Stimulated activated CD4-positive, alpha-beta T cell treated with anti-CD3 and anti-CD28 coated beads, Interleukin-4, amount 100 ng/mL, for 4 hours (primary cell): ENCODE results near the gene C3orf70.

Experiments used
- DNase-seq, 2 experiments: peaks; one replicate each; pipeline ENCODE4 v3.0.0-alpha.2; 2020

The C3orf70 gene, protein sequence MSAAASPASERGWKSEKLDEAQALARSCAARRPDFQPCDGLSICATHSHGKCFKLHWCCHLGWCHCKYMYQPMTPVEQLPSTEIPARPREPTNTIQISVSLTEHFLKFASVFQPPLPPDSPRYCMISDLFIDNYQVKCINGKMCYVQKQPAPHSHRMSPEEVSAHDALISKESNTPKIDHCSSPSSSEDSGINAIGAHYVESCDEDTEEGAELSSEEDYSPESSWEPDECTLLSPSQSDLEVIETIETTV

DNA sequence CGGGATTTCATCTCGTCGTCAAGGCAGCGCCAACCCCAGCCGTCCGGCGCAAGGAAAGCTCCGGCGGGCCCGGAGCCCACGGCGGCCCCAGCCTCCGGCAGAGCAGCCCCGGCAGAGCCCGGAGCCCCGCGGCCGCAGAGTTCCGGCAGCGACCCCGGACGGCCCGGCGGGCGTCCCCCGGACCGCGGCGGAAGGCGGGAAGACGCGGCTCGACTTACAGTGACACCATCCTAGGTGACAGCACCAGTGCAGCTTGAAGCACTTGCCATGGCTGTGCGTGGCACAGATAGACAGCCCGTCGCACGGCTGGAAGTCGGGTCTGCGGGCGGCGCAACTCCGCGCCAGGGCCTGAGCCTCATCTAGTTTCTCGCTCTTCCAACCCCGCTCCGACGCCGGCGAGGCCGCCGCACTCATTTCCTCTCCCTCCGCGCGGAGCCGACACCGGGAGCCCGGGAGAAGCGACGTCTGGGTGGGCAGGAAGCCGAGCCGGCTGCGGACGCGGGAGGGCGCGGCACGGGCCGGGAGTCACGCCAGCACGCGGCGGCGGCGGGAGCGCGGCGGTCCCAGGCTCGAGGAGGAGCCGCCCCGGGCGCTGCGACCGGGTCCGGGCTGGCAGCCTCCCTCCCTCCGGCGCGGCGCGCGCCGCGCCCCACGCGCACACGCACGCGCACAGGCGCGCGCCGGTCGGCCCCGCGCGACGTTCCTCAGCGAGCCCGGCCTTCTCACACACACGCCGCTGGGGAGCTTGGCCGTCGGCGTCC is at the start of gene C3orf70:
Gene C3orf70 (minus strand): TSS at position 651 of the 761 bp plus-strand sequence. CDS start 237 bp downstream, at position 414.
- peak in 1 of 2 experiments; percentile 11 for DNase-seq

DNA sequence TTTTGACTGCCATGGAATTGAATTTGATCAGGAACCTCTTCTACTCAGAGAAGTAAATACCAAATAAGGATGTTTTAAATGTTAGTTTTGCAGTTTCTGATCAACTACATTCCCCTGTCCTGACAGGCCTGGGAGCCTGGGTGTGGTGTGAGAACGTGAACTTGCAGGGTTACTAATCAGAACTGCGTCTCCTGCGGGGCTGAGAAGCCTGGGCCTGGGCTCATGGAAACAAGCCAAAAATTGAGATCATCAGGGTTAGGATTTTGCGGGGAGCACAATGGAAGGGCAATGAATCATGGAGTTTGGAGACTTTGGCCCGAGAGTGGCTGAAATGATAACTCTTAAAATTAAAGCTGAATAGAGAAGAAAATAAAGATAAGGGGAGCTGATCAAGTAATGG is 47.8 kb upstream of the C3orf70 start:
- no peak for DNase-seq

DNA sequence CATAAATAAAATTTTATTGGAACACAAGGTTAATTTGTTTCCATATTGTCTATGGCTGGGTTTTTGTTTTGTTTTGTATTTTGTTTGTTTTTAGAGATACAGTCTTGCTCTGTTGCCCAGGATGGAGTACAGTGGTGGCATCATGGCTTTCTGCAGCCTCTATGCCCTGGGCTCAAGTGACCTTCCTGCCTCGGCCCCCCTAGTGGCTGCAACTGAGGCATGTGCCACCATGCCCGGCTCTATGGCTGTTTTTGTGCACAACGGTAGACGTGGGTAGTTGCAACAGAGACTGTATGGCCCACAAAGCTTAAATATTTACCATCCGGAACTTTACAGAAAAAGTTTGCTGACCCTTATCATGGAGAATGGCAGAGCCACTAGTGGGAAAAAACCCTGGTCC is 46.8 kb upstream of the C3orf70 start:
- no peak for DNase-seq

DNA sequence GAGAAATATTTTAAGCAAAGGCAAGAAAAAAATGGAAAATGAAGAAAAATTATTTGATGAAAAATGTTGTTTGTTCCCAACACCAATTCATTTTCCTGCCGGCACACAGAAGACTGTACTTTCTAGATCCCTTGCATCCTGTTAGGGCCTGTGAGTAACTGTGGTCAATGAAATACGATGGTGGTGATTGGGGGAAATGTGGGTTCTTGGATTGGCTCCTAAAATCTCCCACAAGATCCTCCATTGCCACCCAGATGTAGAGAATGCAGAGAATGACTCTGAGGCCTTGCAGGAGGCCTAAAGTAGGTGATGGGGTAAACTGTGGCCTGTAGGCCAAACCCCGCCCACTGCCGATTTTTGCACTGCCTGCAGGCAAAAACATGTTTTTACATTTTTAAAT is 46.3 kb upstream of the C3orf70 start:
- DNase-seq, result no peak

DNA sequence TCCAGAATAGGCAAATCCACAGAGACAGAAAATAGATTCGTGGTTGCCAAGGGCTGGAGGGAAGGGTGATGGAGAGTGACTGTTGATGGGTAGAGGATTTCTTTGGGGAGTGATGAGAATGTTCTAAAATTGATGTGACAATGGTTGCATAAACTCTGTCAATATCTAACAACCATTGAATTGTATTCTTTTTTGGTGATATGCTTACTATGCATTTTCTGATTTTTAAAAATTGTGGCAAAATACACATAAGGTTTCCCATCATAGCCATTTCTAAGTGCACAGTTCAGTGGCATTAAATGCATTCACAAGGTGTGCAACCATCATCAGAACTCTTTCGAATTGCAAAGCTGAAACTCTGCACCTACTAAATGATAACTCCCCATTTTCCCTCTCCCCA is 44.2 kb upstream of the C3orf70 start:
- DNase-seq, result no peak

DNA sequence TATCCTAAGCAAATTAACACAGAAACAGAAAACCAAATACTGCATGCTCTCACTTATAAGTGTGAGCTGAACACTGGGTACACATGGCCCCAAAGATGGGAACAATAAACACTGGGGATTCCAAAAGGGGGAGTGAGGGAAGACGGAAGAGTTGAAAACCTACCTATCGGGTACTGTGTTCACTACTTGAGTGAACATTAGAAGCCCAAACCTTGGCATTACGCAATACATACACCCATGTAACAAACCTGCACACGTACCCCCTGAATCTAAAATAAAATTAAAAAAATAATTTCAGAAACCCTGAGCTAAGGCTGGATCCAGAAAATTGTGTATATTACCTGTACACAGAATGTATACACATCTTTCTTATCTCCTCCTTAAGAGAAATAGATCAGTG is 42.8 kb upstream of the C3orf70 start:
- no peak for DNase-seq

DNA sequence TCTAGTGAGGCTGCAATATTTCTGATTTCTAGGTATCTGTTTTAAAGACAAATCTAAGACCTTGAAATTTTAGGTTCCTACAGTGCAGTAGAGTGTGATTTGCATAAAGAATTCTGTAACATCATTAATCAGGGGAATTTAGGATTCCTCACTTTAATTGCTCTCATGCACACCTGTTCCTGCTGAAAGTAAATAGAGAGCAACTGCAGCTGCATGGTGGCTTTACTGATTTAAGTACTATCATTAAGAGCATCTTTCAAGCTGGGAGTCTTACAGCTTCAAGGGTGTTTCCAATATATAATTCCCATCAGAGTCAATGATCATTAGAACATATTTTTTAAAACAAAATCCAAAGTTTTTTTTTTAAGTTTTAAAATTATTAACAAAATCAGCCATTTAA is 36.0 kb upstream of the C3orf70 start:
- no peak for DNase-seq

DNA sequence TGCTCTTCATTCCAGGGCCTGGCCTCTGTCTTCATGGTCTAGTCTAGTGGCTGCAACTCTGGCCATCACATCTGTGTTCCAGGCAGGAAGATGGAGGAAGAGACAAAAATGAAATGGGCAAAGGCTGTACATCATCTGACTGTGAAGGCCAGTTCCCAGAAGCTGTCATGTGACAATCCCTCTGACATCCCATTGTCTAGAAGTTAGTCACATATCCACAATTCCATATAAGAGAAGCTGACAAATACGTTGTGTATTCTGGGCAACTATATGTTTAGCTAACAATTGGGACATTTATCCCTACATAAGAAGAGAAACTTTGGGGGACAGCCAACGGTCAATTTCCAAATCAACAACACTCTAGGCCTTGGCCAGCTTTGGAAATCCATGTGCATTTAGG is 34.5 kb upstream of the C3orf70 start:
- no peak for DNase-seq

DNA sequence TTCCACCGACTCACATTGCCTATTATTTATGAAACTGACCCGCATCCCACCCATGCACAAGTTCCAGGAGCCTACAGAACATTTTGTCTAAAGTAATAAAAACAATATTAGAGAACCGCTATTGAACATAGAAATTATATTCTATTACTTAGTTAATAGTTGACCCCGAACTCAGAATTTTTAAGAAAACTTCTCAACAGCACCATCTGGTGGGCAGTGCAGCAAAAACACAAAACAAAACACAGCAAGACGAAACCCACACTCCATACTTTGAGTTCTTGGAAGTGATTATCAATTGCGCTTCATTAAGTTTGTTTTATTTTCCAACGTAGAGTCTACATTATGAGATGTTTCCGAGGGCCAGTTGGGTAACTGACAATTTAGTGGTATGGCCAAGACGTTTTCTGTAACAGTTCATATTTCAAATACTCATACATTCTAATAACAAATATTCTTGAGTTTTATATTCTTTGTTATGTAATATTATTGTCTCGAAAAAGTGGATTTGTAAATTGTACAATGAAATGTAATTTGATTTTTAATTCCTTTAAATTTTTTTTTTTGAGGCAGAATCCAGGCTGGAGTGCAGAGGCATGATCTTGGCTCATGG is 24.0 kb upstream of the C3orf70 start:
- peak in 1 of 2 experiments; percentile 6 for DNase-seq

DNA sequence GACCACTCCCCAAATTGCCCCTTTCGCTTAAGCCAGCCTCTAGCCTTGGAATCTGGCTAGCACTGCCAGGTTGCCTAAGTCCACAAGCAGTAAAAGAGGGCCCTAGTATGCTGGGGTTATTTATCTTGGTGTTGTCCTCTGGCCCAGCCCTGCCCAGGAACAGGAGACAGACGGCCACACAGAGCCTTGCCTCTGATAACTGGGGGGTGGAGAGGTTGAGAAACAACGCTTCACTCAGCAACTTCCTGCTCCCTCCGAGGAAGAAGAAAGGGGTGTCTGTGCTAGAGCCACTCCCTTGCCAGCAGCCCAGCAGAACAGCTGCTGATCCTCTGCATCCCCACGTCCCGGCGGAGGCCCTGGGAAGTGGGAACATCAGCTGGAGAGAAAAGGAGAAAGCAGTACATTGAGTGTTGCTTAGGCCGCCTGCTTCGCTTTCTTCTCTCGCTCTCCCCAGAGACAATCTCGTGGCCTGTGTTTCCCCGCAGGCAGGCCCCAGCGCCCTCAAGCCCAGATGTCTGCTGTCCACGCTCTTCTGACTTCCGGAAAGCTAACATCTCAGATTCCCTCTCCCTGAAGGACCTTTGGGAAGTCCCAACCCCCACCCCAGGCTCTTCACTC is 22.6 kb upstream of the C3orf70 start:
- no peak for DNase-seq

DNA sequence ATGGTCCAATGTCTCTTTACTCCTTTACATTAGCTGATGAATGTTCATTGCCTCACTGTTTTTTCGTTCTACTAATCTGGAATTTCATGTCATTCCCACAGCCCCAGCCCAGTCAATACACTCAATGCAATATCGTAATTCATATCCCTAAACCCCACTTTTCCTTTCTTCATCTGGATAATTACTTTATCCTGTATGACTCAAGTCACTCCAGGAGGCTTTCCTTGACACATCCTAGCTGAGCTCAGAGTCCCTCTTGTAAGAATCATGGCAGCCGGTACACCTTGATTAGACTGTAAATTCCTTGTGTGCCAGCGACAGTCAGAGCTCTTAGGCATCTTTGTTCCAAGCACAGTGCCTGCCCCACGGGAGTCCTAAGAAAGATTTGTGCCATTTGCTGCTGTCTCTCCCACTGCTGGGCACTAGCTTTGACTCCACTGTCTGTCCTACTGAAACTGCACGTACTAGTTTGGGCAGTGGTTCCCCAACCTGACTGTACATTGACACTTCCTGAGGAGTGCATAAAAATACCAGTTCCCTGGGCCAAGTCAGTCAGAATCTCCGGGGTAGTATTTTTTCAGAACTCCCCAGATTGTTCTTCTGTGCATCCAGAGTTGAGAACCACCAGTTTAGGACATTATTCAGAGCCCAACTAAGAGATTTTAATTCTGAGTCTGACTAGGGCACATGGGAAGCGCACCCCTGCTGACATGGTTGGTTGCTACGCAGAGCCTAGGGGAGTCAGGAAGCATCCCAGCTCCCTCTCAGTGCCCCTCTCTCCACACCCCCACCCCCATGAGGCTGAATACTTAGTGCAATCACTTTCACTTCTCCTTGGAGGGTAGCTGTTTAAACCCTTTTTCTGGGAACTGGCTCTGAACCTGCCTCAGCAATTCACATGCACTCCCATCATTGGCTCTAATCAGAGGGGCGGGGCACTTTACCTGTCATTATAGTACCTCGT is 19.5 kb upstream of the C3orf70 start:
- no peak for DNase-seq

DNA sequence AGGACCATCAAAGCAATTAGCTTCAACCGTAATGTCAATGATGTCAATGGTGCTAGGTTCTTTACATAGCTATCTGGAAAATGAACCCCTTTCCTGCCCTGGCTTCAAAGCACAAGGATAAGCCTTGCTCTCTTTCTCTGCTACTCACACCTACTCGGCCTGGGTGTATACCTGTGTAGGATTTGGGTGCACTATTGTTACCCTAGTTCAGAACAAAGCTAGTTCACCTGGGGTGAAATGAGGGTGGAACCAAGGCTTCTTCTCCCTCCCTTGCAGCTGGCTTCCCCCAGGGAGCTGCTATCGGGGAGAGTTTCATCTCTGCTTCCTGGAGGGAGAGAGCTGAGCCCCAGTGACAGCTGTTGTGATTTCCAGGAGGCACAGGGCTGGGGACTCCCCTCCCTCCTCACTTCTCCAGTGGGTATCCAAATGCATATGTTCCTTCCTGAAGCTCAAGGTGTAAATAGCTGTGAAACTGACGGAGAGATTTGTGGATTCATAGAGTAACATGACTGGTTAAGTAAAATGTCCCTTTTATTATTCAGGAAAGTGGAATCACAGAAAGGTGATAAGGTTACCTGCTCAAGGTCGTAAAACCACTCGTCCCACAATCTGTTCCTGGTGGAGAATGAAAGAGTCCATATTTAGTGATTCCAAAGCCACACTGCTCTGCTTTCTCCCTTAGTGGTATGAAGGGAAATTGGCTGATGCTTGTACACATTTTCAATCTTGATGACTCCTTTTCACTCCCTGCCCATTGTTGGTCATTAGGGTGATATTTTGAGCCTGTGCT is 11.8 kb upstream of the C3orf70 start:
- DNase-seq, result no peak

DNA sequence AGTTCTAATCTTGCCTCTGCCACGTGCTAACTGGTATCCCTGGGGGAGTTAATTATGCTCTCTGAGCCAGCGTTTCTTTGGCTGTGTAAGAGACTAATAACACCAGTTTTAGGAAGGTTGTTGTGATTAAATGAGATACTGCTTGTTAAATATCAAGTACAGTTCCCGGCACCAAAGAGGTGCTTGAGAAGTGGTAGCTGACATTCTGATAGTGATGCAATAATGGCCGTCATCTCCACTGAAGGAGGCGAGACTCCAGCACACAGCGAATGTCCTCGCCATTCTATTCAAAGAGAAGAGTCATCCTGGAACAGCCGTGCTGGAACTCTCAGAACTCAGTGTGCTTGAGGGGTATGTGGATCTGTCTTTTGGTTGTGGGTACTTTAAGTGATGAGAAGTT is 9.8 kb upstream of the C3orf70 start:
- DNase-seq, result no peak

DNA sequence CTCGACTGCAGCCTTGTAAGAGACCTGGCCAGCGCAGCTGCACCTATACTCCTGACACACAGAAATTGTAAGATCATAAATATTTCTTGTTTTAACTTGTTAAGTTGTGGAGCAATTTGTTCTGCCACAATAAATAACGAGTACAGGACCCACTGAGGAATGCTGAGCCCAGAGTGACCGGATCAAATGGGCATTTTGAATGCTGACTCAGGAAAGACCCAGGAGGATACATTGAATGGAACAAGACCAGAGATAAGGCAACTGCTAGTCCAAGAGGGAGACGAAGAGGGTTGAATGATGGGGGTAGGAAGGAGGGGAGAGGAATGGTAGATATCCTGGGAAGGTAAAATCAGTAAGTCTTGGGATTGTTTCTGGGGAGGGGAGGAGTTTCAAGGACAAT is 8.9 kb upstream of the C3orf70 start:
- no peak for DNase-seq

DNA sequence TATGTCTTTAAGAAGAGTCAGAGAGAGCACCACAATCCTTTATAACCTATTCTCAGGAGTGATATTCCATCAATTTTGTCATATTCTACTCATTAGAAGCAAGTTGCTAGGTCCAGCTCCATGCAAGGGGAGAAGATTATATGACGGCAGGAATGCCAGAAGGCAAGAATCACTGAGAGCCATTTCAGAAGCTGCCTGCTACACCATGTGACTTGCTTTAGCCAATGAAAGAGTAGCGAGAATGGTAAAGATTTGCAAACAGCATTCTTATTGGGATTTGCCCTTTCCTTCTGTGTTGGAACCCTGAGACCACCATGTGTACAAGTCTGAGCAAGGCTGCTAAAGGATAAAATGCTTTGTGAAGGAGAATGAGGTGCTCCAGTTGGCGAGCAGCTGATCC is 4.5 kb upstream of the C3orf70 start:
- no peak for DNase-seq

DNA sequence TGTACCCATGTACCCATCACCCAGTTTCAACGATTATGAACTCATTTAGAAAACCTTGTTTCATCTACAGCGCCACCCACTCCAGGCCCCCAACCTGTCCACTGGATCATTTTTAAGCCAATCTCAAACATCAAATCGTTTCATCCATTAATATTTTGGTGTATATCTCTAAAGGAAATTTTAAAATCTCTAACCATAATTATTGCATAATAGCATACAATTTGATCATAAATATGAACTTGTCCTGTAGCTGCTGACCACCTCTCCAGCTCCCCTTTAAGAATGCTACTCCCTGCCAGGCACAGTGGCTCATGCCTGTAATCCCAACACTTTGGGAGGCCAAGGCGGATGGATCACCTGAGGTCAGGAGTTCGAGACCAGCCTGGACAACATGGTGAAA is 2.8 kb upstream of the C3orf70 start:
- DNase-seq, result no peak

DNA sequence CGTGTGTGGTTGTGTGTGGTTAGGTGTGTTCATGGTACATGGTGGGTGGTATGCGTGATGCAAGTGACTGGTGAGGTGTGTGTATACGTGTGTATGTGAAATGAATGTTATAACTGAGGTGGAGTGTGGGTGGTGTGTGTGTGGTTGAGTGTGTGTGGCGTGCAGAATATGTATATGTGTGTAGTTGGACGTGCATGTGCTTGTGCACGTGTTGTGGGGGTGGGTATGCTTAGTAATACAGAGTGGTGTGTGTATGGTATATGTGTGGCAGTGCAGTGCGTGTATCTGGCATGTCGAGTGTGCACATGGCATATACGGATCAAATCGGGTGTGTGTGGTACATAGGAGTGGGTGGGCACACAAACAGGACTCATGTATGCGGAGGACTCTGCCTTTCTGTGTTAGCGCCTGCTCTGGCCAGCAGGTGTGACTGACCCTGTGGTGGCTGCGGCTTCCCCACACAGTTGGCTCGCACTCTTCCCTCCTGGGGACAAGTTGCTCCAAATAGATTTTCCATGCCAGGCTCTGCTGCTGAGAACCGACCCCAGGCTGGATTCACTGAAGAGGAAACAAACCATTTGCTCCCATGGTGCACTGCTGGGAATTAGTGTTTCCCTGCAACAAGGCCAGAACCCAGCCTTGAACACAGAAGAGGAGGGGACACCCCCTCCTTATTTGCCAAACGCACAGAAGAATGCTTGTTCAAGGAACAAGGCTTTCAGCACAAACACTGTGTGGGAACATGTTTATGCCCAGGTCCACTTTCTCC is 1.2 kb upstream of the C3orf70 start:
- no peak for DNase-seq

DNA sequence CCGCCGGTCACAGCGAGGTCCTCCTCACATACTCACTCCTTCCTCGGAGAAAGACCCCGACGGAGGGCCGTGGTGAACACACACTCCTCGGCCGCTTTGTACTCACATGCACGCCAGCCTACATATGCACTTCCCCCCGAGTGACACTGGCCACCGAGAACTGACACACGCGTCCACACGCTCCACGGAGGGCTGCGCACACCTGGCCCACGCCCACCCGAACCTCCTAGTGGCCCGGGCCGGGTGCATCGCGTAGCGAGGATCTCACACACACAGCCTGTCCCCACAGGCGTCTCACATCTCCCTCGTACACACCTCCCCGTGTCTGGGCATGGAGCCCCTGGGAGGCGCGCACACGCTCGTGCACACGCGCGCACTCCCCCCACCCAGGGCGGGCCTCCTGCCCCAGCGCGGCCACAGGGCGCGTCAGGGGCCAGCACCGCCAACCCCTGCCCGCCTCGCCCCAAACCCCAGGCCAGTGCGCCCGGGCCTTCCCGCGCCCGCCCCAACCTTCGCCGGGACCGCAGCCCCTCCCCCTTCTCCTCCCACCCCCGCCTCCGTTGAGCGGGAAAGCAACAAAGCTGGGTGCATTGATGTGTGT is 411 bp upstream of the C3orf70 start:
- no peak for DNase-seq

DNA sequence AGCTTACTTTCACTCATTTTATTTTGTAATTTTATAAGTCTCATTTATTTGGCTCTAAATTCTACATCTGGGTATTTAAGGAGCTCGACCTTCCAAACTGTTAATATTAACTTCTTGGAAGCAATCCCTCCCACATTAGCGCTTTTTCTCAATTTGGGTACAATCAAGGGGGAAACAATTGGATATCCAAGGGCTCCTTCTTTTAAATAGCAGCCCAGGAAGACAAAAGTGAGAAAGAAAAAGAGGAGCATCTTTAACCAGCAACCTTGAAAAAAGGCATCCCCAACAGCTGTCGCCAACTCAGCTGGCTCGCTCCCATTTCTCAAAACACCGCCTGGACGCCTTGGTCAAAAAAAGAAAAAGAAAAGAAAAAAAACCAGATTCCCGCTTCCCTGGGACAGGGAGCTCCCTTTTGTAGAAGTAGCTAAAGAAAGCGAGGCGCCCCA is 873 bp downstream of the C3orf70 start:
- no peak for DNase-seq
